ENCODE measurements around the gene GCNA. TPM values are rescaled to one million over a fixed set of nuclear protein-coding genes. Genes with fewer than 3 reads are reported as not detected.
"Not testable (repeated sequence)": the region's sequence is repeated elsewhere in the genome, so short reads cannot be mapped to it uniquely, and the experiment has no call there.

GCNA gene
- total RNA-seq, 6 experiments from 2014 or later, result 0.48 to 1.7 (median 0.82) TPM

GRCh38 chrX:71579990-71580380, 1.7 kb downstream of the GCNA start:
- H3K27ac Mint-ChIP-seq, result no peak overlapping the region
- H3K9me3 Mint-ChIP-seq, result no peaks in the 10 kb centered on the region
- H3K27me3 Mint-ChIP-seq (ENCODE audit: insufficient read depth), result no peaks in the 10 kb centered on the region; the same call in 1 of the 2 replicates
- DNase-seq, result no peak
- no peak overlapping the region for H3K4me3 Mint-ChIP-seq
- H3K36me3 Mint-ChIP-seq (ENCODE audit: low read depth), result peaks cover 8% of the 10 kb centered on the region; the same call in 1 of the 2 replicates
- no peaks in the 10 kb centered on the region for H3K4me1 Mint-ChIP-seq (ENCODE audit: low read depth)
- TF ChIP-seq, protein P1, sequence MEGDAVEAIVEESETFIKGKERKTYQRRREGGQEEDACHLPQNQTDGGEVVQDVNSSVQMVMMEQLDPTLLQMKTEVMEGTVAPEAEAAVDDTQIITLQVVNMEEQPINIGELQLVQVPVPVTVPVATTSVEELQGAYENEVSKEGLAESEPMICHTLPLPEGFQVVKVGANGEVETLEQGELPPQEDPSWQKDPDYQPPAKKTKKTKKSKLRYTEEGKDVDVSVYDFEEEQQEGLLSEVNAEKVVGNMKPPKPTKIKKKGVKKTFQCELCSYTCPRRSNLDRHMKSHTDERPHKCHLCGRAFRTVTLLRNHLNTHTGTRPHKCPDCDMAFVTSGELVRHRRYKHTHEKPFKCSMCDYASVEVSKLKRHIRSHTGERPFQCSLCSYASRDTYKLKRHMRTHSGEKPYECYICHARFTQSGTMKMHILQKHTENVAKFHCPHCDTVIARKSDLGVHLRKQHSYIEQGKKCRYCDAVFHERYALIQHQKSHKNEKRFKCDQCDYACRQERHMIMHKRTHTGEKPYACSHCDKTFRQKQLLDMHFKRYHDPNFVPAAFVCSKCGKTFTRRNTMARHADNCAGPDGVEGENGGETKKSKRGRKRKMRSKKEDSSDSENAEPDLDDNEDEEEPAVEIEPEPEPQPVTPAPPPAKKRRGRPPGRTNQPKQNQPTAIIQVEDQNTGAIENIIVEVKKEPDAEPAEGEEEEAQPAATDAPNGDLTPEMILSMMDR (IDR thresholded peaks at IDR 0.05), result no peak

- DNase-seq, result no peak
- H3K36me3 Mint-ChIP-seq (ENCODE audit: low read depth), result peaks cover 8% of the 10 kb centered on the region; the same call in 1 of the 2 replicates
- H3K27ac Mint-ChIP-seq, result no peak overlapping the region
- H3K4me3 Mint-ChIP-seq, result no peak overlapping the region
- TF ChIP-seq, protein P1 (IDR thresholded peaks at IDR 0.05), result no peak
- no peaks in the 10 kb centered on the region for H3K4me1 Mint-ChIP-seq (ENCODE audit: low read depth)
- no peaks in the 10 kb centered on the region for H3K9me3 Mint-ChIP-seq
- no peaks in the 10 kb centered on the region; the same call in 1 of the 2 replicates for H3K27me3 Mint-ChIP-seq (ENCODE audit: insufficient read depth)
Observed at GRCh38 chrX:71581210-71581609, 3.0 kb downstream of the GCNA start.

DNA sequence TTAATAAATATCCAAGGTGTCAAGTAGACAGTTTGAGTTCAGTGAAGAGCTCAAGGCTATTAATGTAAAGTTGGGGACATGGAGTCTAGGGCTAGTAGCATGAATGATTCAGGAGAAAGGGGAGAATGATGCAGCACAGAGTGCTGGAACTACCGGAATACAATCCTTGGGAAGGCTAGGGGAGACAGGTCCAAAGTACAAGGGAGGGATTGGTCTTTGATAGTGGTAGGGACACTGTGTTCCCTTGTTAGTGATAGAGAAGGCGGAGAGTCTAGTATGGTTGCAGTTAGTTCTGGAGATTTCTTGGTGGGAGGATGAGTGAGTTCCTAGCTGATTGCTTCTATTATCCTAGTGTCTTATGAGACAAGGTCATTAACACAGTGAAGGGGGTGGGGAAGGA, 8.7 kb downstream of the GCNA start:
- TF ChIP-seq, protein P1 (IDR thresholded peaks at IDR 0.05), result no peak
- no peaks in the 10 kb centered on the region for H3K36me3 Mint-ChIP-seq (ENCODE audit: low read depth)
- H3K9me3 Mint-ChIP-seq, result no peaks in the 10 kb centered on the region
- H3K4me3 Mint-ChIP-seq, result no peak overlapping the region
- no peaks in the 10 kb centered on the region; the same call in 1 of the 2 replicates for H3K27me3 Mint-ChIP-seq (ENCODE audit: insufficient read depth)
- no peaks in the 10 kb centered on the region for H3K4me1 Mint-ChIP-seq (ENCODE audit: low read depth)
- no peak for DNase-seq
- no peak overlapping the region; the same call in 1 of the 2 replicates for H3K27ac Mint-ChIP-seq

DNA sequence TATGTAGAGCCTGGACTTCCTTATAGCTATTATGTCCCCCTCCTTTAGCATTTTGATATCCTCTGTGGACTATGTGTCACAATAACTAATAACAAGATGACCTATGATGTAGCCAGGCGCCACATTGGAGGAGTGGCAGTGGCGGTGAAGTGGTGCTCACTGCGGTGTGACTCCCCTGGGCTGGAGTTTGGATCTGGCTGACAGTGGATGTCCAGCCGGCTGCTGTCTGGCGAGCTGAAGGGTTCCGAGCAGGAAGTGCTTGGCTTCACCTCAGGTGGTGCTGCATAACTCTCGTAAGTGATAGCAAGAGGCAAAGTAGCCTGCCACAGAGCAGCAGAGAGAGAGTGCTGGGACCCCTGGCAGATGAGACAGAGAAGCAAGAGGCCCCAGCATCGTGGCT, 15.0 kb downstream of the GCNA start:
- H3K27ac Mint-ChIP-seq; H3K27me3 Mint-ChIP-seq (ENCODE audit: insufficient read depth); H3K9me3 Mint-ChIP-seq; H3K36me3 Mint-ChIP-seq (ENCODE audit: low read depth); H3K4me3 Mint-ChIP-seq; DNase-seq; H3K4me1 Mint-ChIP-seq (ENCODE audit: low read depth): not testable (repeated sequence)

- Mint-ChIP-seq H3K9me3 (peaks cover 12% of the 10 kb centered on the region), H3K4me1 (ENCODE audit: low read depth) (no peaks in the 10 kb centered on the region), H3K27me3 (ENCODE audit: insufficient read depth) (no peaks in the 10 kb centered on the region; the same call in 1 of the 2 replicates), H3K27ac (no peak overlapping the region), H3K36me3 (ENCODE audit: low read depth) (peaks cover 34% of the 10 kb centered on the region), H3K4me3 (no peak overlapping the region)
- TF ChIP-seq, protein P1 (IDR thresholded peaks at IDR 0.05), result no peak
- no peak for DNase-seq
Observed at GRCh38 chrX:71599965-71600364, 21.7 kb downstream of the GCNA start.

DNA sequence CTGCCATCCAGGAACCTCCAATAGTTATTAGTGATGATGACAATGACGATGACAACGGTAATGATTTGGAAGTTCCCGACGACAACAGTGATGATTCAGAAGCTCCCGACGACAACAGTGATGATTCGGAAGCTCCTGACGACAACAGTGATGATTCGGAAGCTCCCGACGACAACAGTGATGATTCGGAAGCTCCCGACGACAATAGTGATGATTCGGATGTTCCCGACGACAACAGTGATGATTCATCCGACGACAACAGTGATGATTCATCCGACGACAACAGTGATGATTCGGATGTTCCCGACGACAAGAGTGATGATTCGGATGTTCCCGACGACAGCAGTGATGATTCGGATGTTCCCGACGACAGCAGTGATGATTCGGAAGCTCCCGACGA, 25.4 kb downstream of the GCNA start:
- TF ChIP-seq, protein P1 (IDR thresholded peaks at IDR 0.05), result no peak
- Mint-ChIP-seq H3K4me1 (ENCODE audit: low read depth) (peaks cover 7% of the 10 kb centered on the region), H3K27ac (no peak overlapping the region; the same call in 1 of the 2 replicates), H3K36me3 (ENCODE audit: low read depth) (peaks cover 45% of the 10 kb centered on the region), H3K4me3 (no peak overlapping the region), H3K27me3 (ENCODE audit: insufficient read depth) (no peaks in the 10 kb centered on the region), H3K9me3 (peaks cover 12% of the 10 kb centered on the region)
- no peak for DNase-seq

All from HFFc6 (cell line).